HG02840 (cell line): ENCODE data around the gene MYOM1.
"Not testable (repeated sequence)": the region's sequence is repeated elsewhere in the genome, so short reads cannot be mapped to it uniquely, and the experiment has no call there.

Experiments
- ATAC-seq: cut with Tn5 transposase; IDR thresholded peaks from one replicate; pipeline ENCODE4 v1.9.1; 2021; ENCODE audit warnings: mild to moderate bottlenecking, moderate library complexity, moderate number of reproducible peaks; ENCODE audit not compliant: unreplicated experiment, low FRiP score

Gene MYOM1

GRCh38 chr18:3221496-3221895, 1.7 kb upstream of the MYOM1 start:
- no peak for ATAC-seq

GRCh38 chr18:3220868-3221267, 1.1 kb upstream of the MYOM1 start:
- ATAC-seq = not testable (repeated sequence)

GRCh38 chr18:3219241-3219630, 532 bp downstream of the MYOM1 start:
- no peak for ATAC-seq

GRCh38 chr18:3218819-3219218, 949 bp downstream of the MYOM1 start:
- ATAC-seq = no peak

- ATAC-seq = no peak
These were observed 1.7 kb downstream of the MYOM1 start for GRCh38 chr18:3217948-3218647.

GRCh38 chr18:3216987-3217386, 2.8 kb downstream of the MYOM1 start:
- ATAC-seq = no peak

- no peak for ATAC-seq
These were observed 4.7 kb downstream of the MYOM1 start for GRCh38 chr18:3214855-3215637.

GRCh38 chr18:3213300-3214059, 6.3 kb downstream of the MYOM1 start:
- ATAC-seq = no peak

DNA sequence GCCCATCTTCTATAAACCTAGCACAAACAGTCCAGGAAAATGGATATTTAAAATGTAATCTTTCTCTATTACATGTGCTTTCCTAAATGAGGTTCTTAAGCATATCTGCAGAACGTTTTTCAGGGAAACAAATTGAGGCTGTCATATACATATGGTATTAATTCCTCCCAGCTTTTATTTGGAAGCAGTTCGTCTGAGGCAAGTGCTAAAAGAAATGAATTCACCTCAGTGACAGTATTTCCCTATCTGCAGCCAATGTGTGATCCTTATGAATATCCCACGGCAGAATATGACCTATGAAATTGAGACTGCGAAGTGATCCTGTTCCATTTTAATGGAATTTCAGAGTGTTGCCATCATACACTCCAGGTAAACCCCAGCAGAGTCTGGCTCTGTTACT, 7.1 kb downstream of the MYOM1 start:
- ATAC-seq = no peak

- no peak for ATAC-seq
These were observed 8.4 kb downstream of the MYOM1 start for GRCh38 chr18:3211236-3211992.

- ATAC-seq = no peak
These were observed 9.8 kb downstream of the MYOM1 start for GRCh38 chr18:3209859-3210569.

GRCh38 chr18:3207565-3207964, 12.2 kb downstream of the MYOM1 start:
- ATAC-seq = no peak

DNA sequence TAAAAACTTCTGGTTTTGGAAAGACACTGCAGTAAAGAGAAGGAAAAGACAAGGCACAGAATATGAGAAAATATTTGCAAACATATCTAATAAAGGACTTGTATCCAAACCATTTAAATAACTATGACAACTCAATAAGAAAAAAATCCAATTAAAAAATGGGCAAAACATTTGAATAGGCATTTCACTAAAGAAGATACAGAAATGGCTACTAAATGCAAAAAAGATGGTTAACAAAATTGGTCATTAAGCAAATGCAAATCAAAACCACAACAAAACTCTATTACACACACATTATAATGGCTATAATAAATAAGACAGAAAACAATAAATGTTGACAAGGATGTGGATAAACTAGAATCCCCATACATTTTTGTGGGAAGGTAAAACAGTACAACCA, 14.5 kb downstream of the MYOM1 start:
- no peak for ATAC-seq

DNA sequence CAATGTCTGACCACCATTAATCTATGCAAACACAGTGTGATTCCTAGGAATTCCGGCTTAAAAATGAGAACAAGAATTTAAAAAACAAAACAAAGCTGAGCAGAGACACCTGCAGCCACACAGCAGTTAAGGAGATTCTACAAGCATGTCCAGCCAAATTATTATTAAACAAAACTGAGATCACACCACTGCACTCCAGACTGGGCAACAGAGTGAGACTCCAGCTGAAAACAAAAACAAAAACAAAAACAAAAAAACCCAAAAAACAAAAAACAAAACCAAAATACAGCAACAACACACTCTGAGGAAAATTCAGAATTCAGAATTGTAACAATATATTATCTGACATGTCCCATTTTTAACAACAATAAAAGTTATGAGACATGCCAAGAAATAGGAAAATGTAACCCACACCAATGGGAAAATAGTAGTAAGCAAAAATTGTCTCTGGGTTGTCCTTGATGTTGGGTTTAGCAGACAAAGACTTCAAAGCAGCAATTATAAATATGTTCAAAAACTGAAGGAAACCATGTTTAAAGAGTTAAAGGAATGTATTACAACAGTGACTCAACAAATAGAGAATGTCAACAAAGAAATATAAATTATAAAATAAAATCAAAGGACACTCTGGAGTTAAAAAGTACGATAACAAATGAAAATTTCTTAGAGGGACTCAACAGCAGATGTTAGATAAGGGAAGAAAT, 19.7 kb downstream of the MYOM1 start:
- no peak for ATAC-seq

DNA sequence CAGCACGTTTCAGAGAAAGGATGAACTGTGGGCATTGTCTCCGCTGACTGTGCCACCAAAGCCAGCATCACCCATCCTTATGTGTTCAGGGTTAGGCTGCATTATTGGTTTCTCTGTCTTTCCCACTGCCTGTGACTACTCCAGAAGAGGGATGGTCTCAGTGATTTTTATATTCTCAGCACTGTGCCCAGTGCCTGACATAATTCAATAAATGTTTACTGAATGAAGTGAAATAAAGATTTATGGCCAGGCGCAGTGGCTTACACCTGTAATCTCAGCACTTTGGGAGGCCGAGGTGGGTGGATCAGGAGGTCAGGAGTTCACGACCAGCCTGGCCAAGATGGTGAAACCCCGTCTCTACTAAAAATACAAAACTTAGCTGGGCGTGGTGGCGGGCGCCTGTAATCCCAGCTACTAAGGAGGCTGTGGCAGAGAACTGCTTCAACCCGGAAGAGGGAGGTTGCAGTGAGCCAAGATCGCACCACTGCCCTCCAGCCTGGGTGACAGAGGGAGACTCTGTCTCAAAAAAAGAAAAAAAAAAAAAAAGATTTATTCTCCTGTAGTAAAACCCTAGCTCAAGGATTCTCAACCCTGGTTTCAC, 21.4 kb downstream of the MYOM1 start:
- not testable (repeated sequence) for ATAC-seq

DNA sequence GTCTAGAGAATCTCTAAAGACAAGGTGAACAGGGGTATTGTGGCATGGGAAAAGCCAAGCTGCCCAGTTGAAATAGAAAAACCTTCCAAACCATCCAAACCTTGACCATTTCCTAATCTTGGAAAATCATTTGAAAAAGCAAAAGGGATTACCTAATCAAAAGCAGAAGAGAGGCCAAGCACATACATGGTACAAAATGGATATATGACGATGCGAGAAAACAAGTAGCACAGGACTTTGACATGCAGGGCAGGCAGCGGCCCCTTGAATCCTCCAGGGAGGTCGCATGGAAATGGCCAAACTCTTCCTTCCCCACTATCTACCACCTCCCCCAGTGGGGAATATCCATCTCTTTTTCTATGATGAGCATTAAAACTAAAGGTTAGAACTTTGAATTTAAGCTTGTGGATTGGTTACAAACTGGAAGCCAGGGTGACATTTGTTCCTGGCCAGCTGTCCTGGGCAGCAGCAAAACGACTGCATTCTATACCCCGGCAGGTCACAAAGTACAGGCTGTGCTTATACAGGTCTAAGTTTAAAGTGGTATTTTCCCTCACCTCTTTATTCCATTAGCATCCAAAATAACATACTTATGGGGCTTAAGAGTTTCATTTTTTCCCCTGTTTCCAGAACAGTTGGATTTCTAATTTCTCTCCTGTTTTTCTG, 24.7 kb downstream of the MYOM1 start:
- no peak for ATAC-seq

DNA sequence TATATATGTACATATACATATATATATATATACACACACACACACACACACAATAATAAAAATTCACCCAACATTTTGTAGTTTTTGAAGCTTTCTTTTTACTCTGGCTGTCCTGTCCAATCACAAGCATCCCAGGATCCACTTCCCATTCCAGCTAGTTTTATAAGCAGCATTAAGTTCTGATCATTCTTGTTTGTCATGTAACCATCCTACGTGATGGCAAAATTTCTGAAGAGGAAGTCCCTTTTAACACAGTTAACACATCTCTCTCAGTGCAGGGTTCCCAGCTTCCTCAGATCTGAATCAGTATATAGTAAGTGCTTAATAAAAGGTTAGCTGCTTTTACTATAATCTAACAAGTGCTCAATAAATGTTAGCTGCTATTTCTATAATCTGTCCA, 26.4 kb downstream of the MYOM1 start:
- no peak for ATAC-seq

GRCh38 chr18:3192752-3193151, 27.0 kb downstream of the MYOM1 start:
- no peak for ATAC-seq
